ENCODE measurements around the gene SPON1.

The SPON1 gene

DNA sequence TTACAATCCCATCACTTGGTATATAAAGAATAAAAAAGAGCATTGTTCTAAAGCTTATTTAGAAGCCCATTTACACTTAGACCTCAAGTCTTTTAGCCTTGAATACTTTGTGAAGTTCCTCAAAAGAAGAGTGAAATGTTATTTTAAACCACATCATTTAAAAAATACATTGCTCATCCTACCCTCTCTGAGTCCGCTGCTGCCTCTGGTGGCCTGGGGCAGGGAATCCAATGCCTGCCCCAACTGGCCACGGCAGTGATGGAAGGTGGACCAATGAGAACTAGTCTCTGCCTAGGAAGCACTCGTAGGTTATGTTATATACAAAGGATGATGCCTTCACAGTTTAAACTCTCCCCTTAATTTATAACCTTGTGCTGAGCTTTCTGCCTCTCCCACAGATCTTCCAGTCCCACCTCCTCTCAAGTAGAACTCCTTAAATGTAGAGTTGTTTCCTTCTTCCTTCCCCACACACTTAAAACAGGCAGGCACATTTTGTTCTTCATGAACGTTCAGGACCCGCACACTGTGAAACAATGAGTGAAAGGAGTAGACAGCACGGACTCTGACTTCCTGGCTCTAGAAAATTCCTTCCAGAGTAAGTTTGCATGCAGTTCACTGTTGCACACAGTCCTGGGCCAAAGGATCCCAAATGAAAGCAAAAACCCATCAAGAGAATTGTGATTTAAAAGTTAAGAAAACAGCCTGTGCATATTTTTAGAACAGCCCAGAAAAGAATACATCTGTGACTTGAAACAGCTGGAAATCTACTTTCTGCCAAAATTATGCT lies 228.7 kb downstream of the SPON1 start:
- no peak for DNase-seq (ENCODE audit: low read depth)

GRCh38 chr11:14193644-14194043 lies 231.1 kb downstream of the SPON1 start:
- no peak for DNase-seq (ENCODE audit: low read depth)

GRCh38 chr11:14202251-14203196 lies 240.0 kb downstream of the SPON1 start:
- DNase-seq (ENCODE audit: low read depth), result no peak

GRCh38 chr11:14203321-14203720 lies 240.8 kb downstream of the SPON1 start:
- DNase-seq (ENCODE audit: low read depth), result no peak

DNA sequence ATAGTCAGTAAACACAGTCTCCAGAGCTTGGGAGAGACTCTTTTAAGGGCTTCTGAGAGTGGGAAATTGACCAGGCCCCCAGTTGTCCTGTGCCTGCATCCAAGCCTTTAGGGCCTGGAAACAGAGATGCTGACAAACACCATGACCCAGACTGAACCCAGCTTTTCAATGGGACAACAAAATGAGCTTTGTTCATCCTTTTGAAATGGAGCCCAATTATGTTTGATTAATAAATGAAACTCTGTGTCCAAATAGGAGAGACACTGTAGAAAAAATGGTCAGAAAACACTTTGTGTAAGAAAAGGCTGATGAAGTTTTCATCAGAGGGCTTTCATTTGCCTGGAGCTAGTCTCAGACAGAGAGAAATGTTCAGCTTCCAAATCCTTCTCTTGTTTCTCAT lies 250.5 kb downstream of the SPON1 start:
- no peak for DNase-seq (ENCODE audit: low read depth)

- no peak for DNase-seq (ENCODE audit: low read depth)
Measured at GRCh38 chr11:14218728-14219127, 256.2 kb downstream of the SPON1 start.

GRCh38 chr11:14223636-14224288 lies 261.2 kb downstream of the SPON1 start:
- no peak for DNase-seq (ENCODE audit: low read depth)

DNA sequence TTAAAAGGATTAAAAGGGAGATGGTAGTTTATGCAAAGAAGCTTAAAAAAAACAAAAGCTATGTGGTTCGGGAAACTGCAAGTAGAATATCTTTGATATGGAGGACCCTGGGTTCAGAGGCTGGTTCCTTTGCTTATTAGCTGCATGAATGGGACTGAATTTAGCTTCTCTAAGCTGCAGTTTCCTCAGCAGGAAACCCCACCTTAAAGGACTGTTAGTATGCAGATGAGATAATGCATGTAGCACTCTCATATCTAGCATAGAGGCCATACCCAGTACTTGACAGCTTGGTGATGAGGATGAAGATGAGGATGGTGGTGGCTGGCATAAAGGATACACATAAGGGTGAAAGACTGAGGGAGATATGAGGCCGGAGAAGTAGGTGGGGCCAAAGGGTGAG lies 261.9 kb downstream of the SPON1 start:
- no peak for DNase-seq (ENCODE audit: low read depth)

GRCh38 chr11:14225666-14226065 lies 263.1 kb downstream of the SPON1 start:
- DNase-seq (ENCODE audit: low read depth), result no peak

DNA sequence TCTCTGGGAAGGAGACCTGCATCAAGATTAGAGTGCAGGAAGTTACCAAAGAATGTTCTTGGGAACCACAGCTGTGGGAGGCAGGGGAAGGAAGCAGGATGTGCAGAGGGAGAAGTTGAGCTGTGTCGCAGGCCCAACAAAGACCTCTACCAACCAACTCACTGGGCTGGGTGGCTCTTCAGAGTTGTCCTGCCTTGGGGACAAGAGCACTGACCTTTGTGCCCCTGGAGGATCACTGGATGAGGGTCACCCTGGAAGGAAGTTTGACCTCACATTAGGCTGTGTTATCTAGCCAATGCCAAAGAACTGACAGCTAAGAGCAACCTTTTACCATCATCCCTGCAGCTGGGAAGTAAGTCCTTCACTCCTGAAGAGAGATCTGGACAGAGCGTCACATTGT lies 265.8 kb downstream of the SPON1 start:
- no peak for DNase-seq (ENCODE audit: low read depth)

DNA sequence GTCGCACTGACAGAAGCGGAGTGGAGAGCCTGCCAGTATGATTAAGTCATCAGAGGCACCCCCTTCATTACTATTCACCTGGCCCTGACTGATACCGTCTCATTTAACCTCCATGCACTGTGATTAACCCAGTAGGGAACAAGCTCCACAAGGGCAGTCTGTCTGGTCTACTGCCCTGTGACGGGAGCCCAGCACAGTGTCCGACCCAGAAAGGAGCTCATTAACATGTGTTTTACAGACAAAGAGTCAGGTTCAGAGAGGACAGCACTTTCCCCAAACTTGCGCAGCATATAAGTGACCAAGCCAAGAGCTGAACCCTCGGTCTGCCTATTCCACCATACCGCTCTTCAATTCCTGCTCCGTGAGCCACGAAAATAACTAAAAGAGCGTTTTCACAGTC lies 266.9 kb downstream of the SPON1 start:
- no peak for DNase-seq (ENCODE audit: low read depth)

- no peak for DNase-seq (ENCODE audit: low read depth)
Measured at GRCh38 chr11:14230407-14230806, 267.9 kb downstream of the SPON1 start.

- no peak for DNase-seq (ENCODE audit: low read depth)
Measured at GRCh38 chr11:14232652-14233051, 270.1 kb downstream of the SPON1 start.

DNA sequence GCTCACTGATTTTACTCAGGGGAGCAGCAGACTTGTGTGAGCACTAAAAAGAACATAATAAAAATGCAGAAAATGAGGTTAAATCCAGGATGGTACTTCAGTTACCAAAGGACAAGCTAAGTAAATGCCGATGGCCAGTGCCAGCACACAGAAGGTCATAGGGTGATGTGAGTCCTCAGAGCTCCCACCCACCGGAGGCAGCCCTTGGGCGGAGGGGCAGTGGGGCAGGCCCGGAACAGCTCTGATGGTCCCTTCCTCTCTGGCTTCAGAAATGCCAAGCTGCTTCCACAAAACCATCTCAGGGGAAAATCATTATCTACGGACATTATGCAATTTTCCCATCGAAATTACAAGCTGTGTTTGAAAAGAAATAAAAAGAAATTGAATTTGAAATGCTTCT lies 271.9 kb downstream of the SPON1 start:
- no peak for DNase-seq (ENCODE audit: low read depth)

GRCh38 chr11:14235701-14236100 lies 273.2 kb downstream of the SPON1 start:
- no peak for DNase-seq (ENCODE audit: low read depth)

- DNase-seq (ENCODE audit: low read depth), result no peak
Measured at GRCh38 chr11:14237444-14237961, 275.0 kb downstream of the SPON1 start.

- no peak for DNase-seq (ENCODE audit: low read depth)
Measured at GRCh38 chr11:14240221-14240620, 277.7 kb downstream of the SPON1 start.

GRCh38 chr11:14240951-14241350 lies 278.4 kb downstream of the SPON1 start:
- DNase-seq (ENCODE audit: low read depth), result no peak

- DNase-seq (ENCODE audit: low read depth), result no peak
Measured at GRCh38 chr11:14242187-14242586, 279.7 kb downstream of the SPON1 start.

DNA sequence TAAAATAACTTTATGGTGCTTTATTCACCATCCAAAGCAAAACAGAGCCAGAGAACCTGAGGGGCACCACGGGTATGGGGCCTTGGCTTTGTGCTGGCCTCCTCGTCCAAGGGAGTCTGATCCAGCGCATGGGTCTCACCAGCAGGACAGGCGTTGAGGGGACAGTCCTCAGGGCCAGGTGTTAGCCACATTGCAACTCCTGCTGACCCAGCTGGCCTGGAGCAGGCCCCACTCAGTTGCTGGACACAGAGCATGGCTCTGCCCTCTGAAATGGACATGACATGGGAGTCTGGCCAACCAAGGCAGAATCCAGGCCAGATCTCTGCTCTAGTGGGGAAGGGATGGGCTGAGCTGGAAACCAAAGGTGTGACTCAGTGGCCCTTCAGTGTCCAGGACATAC lies 280.2 kb downstream of the SPON1 start:
- no peak for DNase-seq (ENCODE audit: low read depth)

GRCh38 chr11:14244926-14245325 lies 282.4 kb downstream of the SPON1 start:
- no peak for DNase-seq (ENCODE audit: low read depth)

GRCh38 chr11:14245444-14245843 lies 282.9 kb downstream of the SPON1 start:
- DNase-seq (ENCODE audit: low read depth), result no peak

Data from amniotic epithelial cell (primary cell).